ENCODE measurements around the gene PPBP. TPM values are rescaled to one million over a fixed set of nuclear protein-coding genes. Genes with fewer than 3 reads are reported as not detected.

The PPBP gene
- total RNA-seq, 3 donors from 2014 or later (not counting 1 experiment from before 2014, with no cell fraction given): 16.8 to 171 (median 56.9) TPM

DNA sequence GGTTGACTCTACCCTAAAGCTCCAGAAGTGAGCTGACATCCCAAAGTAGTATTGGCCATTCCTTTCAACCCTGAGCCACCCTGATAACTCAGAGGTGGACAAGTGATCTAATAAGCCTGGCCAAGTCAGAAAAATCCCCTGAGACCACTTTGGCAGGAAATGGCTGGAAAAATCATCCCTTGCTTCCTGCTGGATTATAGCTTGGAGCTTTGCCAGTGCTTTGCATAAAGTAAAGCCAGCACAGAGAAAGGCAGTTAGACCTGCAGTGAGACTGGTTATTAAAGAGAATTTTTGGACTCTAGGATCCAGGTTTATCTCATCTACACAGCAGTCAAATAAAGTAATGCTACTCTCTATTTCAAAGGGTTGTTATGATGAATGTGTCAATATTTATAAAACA, 44.1 kb upstream of the PPBP start:
- H3K4me1 ChIP-seq (ENCODE audit: control insufficient read depth, insufficient read depth, low read length): no peaks in the 10 kb centered on the region

DNA sequence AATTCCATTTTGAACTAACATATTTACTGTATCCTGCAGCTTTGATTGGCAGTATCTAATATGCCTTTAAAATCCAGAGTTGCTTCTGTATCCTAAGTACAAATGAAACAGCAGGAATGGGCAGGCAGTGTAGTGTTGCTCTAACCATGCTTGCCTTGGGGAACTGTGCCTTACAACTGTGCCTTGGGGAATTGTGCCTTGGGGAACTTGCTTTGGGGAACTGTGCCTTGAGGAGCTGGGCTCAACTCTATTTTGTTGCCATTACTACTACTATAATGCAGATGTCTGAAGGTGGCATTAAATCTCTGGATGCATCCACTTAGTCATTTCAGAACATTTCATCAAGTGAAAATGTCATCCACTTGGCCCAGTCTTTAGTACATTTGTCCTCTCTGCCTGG, 43.6 kb upstream of the PPBP start:
- DNase-seq (no peak), ATAC-seq (no peak)
- intact Hi-C loops (cut with micrococcal nuclease): no loop called here
- Mint-ChIP-seq H3K9me3 (peaks cover 0 to 7% of the 10 kb centered on the region in 2 donors), H3K4me3 (no peak overlapping the region), H3K36me3 (no peaks in the 10 kb centered on the region), H3K27me3 (ENCODE audit: low read depth in 2 of 2) (peaks cover 12 to 14% of the 10 kb centered on the region in 2 donors), H3K27ac (no peak overlapping the region), H3K4me1 (no peaks in the 10 kb centered on the region)
- no peaks in the 10 kb centered on the region for H3K4me1 ChIP-seq (ENCODE audit: control insufficient read depth, insufficient read depth, low read length)
- no peaks in the 10 kb centered on the region for H3K9me3 ChIP-seq (ENCODE audit: control insufficient read depth, insufficient read depth, low read length)
- H3K27me3 ChIP-seq (ENCODE audit: control insufficient read depth, insufficient read depth, low read length): no peaks in the 10 kb centered on the region
- H3K27ac ChIP-seq (ENCODE audit: low read length): no peak overlapping the region
- no peak overlapping the region for H3K4me3 ChIP-seq (ENCODE audit: low read length)
- TF ChIP-seq, protein P1, sequence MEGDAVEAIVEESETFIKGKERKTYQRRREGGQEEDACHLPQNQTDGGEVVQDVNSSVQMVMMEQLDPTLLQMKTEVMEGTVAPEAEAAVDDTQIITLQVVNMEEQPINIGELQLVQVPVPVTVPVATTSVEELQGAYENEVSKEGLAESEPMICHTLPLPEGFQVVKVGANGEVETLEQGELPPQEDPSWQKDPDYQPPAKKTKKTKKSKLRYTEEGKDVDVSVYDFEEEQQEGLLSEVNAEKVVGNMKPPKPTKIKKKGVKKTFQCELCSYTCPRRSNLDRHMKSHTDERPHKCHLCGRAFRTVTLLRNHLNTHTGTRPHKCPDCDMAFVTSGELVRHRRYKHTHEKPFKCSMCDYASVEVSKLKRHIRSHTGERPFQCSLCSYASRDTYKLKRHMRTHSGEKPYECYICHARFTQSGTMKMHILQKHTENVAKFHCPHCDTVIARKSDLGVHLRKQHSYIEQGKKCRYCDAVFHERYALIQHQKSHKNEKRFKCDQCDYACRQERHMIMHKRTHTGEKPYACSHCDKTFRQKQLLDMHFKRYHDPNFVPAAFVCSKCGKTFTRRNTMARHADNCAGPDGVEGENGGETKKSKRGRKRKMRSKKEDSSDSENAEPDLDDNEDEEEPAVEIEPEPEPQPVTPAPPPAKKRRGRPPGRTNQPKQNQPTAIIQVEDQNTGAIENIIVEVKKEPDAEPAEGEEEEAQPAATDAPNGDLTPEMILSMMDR (IDR thresholded peaks at IDR 0.05): no peak
- no peaks in the 10 kb centered on the region for H3K36me3 ChIP-seq (ENCODE audit: control insufficient read depth, insufficient read depth, low read length)

More for the DNA sequence above, 44.1 kb upstream of the PPBP start:
- DNase-seq: no peak
- no peak overlapping the region for H3K27ac Mint-ChIP-seq
- TF ChIP-seq, protein P1 (IDR thresholded peaks at IDR 0.05): no peak
- H3K27me3 Mint-ChIP-seq (ENCODE audit: low read depth in 2 of 2): peaks cover 12 to 14% of the 10 kb centered on the region in 2 donors
- H3K27ac ChIP-seq (ENCODE audit: low read length): no peak overlapping the region
- H3K9me3 ChIP-seq (ENCODE audit: control insufficient read depth, insufficient read depth, low read length): no peaks in the 10 kb centered on the region
- H3K9me3 Mint-ChIP-seq: peaks cover 0 to 7% of the 10 kb centered on the region in 2 donors
- H3K4me3 ChIP-seq (ENCODE audit: low read length): no peak overlapping the region
- intact Hi-C loops (cut with micrococcal nuclease): no loop called here
- H3K36me3 ChIP-seq (ENCODE audit: control insufficient read depth, insufficient read depth, low read length): no peaks in the 10 kb centered on the region
- no peak for ATAC-seq
- no peaks in the 10 kb centered on the region for H3K36me3 Mint-ChIP-seq
- no peaks in the 10 kb centered on the region for H3K4me1 Mint-ChIP-seq
- H3K27me3 ChIP-seq (ENCODE audit: control insufficient read depth, insufficient read depth, low read length): peaks cover 2% of the 10 kb centered on the region
- H3K4me3 Mint-ChIP-seq: no peak overlapping the region

DNA sequence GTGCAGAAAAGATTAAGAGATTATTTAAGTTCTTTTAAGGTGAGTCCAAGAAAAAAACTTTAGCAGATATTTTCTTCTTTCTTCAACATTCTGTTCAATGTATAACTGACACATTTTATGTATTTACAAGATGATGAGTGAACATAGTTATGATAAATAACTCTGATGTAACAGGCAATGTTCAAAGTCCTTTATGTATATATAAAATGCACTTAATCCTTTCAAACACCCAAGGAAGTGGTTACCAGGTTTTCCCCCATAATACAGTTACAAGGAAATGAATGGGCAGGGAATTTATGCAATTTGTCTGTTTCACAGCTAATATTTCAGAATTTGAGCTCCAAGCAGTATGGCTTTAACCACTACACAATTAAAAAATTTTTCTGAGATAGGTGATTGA, 42.3 kb upstream of the PPBP start:
- Mint-ChIP-seq H3K36me3 (no peaks in the 10 kb centered on the region), H3K4me1 (no peaks in the 10 kb centered on the region), H3K9me3 (peaks cover 0 to 7% of the 10 kb centered on the region in 2 donors), H3K27ac (no peak overlapping the region), H3K27me3 (ENCODE audit: low read depth in 2 of 2) (peaks cover 4 to 6% of the 10 kb centered on the region in 2 donors), H3K4me3 (no peak overlapping the region)
- H3K4me3 ChIP-seq (ENCODE audit: low read length): no peak overlapping the region
- intact Hi-C loops (cut with micrococcal nuclease): no loop called here
- no peaks in the 10 kb centered on the region for H3K27me3 ChIP-seq (ENCODE audit: control insufficient read depth, insufficient read depth, low read length)
- H3K9me3 ChIP-seq (ENCODE audit: control insufficient read depth, insufficient read depth, low read length): no peaks in the 10 kb centered on the region
- TF ChIP-seq, protein P1 (IDR thresholded peaks at IDR 0.05): no peak
- H3K4me1 ChIP-seq (ENCODE audit: control insufficient read depth, insufficient read depth, low read length): no peaks in the 10 kb centered on the region
- DNase-seq (no peak), ATAC-seq (no peak)
- H3K27ac ChIP-seq (ENCODE audit: low read length): no peak overlapping the region
- H3K36me3 ChIP-seq (ENCODE audit: control insufficient read depth, insufficient read depth, low read length): no peaks in the 10 kb centered on the region

DNA sequence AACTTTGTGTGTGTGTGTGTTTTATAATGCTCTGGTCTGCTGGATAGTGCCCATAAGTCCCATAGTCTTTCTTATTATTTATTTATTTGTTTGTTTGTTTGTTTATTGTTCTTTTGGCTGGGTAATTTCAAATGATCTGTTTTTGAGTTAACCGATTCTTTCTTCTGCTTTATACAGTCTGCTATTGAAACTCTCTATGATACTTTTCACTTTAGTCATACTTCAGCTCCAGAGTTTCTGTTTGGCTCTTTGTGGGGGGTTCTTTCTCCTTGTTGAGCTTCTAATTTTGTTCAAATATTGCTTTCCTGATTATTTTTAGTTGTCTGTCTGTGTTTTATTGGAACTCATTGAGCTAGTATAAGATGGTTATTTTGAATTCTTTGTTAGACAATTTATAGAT, 40.5 kb upstream of the PPBP start:
- Histone ChIP-seq H3K4me1 (ENCODE audit: control insufficient read depth, insufficient read depth, low read length) (no peaks in the 10 kb centered on the region), H3K4me3 (ENCODE audit: low read length) (no peak overlapping the region), H3K36me3 (ENCODE audit: control insufficient read depth, insufficient read depth, low read length) (no peaks in the 10 kb centered on the region), H3K27me3 (ENCODE audit: control insufficient read depth, insufficient read depth, low read length) (no peaks in the 10 kb centered on the region), H3K9me3 (ENCODE audit: control insufficient read depth, insufficient read depth, low read length) (no peaks in the 10 kb centered on the region), H3K27ac (ENCODE audit: low read length) (no peak overlapping the region)
- intact Hi-C loops (cut with micrococcal nuclease): no loop called here
- Mint-ChIP-seq H3K9me3 (peaks cover 2 to 7% of the 10 kb centered on the region in 2 donors), H3K4me1 (no peaks in the 10 kb centered on the region), H3K36me3 (no peaks in the 10 kb centered on the region), H3K27me3 (ENCODE audit: low read depth in 2 of 2) (peaks cover 4 to 6% of the 10 kb centered on the region in 2 donors), H3K27ac (no peak overlapping the region), H3K4me3 (no peak overlapping the region)
- no CpG with 5 or more reads among the region's 1 CpG for WGBS (ENCODE audit: insufficient coverage)
- no peak for ATAC-seq
- DNase-seq: no peak
- TF ChIP-seq, protein P1 (IDR thresholded peaks at IDR 0.05): no peak
